NCI-H146 treated with DMSO at 0.1 percent for 48 hours (cell line): ENCODE measurements around the gene STMN3.

Experiments
- DNase-seq: peaks from one replicate; lab custom pipeline; 2025; ENCODE audit not compliant: unreplicated experiment; lab: John Stamatoyannopoulos, UW

STMN3 gene

GRCh38 chr20:63692436-63693082, 39.3 kb upstream of the STMN3 start:
- DNase-seq, result no peak

DNA sequence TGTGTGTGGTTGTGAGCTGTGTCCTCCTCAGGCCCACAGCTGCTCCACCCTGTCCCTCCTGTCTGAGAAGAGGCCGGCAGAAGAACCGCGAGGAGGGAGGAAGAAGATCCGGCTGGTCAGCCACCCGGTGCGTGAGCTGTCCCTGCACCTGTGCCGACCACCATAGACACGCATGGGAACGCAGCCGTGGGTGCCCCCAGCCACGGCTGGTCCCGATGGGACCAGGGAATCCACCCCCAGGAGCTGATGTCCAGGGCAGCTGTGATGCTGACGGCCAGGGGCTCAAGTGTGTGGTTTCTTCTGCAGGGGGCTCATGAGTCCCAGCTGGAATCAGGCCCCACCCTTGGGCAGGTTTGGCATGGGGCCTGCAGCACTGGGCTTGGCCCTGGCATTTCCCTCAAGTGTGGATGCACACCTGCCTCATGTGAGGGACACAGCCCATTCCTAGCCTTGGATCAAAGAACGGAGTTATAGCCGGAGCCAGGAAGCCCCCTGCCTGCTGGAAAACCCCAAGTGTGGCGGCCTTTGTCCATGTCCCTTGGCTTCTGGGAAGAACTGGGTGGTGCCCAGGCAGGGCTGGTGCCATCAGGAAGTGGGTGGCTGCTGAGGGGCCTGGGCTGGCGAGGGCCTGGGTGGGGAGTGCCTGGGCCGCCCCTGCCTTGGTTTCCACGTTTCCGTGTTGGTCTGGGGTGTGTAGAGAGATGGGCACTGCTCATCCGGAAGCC, 38.6 kb upstream of the STMN3 start:
- DNase-seq, result no peak

- DNase-seq, result no peak
Measured at GRCh38 chr20:63690898-63691710, 37.9 kb upstream of the STMN3 start.

- no peak for DNase-seq
Measured at GRCh38 chr20:63690003-63690897, 37.0 kb upstream of the STMN3 start.

DNA sequence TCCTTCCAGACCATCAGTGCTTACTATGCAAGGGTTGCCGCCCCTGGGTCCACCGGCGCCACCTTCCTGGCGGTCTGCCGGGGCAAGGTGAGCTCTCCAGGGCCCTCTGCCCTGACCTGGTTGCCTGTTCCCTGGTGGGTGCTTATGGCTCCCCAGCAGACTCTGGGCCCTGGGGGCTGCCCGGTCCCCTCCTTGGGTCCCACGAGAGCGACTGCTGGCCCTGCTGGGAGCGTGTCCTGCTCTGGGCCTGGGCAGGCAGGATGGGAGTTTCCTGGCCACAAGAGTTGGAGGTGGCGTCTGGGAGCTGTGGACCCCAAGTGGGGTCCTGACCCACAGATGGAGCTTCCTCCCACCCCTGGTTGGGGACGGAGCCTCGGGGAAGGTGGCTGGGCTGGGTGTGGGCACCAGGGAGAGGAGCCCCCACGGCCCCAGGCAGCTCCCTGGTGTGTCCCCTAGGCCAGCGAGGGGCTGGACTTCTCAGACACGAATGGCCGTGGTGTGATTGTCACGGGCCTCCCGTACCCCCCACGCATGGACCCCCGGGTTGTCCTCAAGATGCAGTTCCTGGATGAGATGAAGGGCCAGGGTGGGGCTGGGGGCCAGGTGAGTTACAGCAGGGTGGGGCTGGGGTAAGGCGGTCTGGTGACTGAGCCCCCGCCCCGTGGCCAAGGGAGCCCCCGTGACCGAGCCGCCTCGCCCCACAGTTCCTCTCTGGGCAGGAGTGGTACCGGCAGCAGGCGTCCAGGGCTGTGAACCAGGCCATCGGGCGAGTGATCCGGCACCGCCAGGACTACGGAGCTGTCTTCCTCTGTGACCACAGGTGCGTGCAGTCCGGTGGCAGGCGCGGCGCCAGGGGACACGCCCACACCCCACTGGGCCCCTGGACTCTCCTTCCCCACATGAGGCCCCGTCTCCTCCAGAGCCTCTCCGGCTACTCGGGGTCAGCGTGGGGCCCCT, 36.1 kb upstream of the STMN3 start:
- DNase-seq, result no peak

DNA sequence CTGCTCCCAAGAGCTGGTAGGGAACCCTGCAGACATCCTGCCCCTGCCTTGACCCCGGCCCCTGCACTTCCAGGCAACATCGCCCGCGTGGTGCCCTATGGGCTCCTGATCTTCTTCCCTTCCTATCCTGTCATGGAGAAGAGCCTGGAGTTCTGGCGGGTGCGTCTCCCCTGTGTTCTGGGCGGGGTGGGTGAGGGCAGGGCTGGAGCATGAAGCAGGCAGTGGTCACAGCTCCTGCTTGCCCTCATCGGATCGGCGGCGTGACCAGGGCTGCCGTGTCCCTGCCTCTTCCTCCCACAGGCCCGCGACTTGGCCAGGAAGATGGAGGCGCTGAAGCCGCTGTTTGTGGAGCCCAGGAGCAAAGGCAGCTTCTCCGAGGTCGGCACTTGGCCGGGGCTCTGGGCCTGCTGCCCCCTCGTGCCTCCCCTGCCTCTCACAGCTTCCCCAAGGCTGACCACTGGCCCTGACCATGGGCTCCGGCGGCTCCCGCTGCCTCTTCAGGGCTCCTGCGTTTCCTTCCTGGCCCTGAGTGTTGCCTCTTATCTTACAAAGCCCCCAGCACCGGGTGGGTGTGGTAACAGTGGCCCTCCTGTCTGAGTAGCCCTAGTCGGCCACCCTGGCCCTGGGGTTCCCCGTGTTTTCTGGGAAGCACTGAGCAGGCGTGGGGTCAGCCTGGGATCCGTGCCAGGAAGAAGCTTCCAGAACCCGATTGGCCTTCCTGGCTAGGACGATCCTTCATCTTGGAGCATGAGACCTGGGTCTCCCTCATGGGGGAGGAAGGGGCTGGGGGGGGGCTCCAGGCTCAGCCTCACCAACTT, 35.2 kb upstream of the STMN3 start:
- DNase-seq, result no peak

GRCh38 chr20:63687419-63688178, 34.4 kb upstream of the STMN3 start:
- DNase-seq, result no peak

GRCh38 chr20:63686492-63687321, 33.5 kb upstream of the STMN3 start:
- no peak for DNase-seq

GRCh38 chr20:63686094-63686491, 32.9 kb upstream of the STMN3 start:
- no peak for DNase-seq

DNA sequence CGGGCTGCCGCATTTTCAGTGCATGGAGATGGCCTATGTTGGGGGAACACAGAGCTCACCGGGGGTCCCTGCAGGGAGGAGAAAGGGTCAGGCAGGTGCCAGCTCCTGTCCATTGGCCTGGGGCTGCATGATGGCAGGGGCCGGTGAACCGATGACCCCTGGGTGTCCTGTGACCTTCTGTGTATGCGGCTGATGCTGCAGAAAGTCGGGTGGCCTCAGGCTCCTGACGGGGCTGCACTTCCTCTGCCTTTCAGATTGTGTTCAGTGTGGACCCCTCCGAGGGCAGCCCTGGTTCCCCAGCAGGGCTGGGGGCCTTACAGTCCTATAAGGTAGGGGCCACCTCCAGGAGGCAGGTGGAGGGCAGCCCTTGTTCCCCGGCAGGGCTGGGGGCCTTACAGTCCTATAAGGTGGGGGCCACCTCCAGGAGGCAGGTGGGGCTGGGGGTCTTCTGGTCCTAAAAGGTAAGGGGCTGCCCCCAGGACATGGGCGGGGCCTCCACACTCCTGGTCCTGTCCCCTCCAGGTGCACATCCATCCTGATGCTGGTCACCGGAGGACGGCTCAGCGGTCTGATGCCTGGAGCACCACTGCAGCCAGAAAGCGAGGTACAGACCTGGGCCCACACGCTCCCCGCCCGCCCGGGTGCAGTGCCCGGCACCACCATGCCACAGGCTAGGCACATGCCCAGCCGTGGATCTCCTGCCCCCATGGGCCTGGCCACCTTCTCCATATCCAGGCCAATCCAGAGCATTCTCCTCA, 32.2 kb upstream of the STMN3 start:
- no peak for DNase-seq

DNA sequence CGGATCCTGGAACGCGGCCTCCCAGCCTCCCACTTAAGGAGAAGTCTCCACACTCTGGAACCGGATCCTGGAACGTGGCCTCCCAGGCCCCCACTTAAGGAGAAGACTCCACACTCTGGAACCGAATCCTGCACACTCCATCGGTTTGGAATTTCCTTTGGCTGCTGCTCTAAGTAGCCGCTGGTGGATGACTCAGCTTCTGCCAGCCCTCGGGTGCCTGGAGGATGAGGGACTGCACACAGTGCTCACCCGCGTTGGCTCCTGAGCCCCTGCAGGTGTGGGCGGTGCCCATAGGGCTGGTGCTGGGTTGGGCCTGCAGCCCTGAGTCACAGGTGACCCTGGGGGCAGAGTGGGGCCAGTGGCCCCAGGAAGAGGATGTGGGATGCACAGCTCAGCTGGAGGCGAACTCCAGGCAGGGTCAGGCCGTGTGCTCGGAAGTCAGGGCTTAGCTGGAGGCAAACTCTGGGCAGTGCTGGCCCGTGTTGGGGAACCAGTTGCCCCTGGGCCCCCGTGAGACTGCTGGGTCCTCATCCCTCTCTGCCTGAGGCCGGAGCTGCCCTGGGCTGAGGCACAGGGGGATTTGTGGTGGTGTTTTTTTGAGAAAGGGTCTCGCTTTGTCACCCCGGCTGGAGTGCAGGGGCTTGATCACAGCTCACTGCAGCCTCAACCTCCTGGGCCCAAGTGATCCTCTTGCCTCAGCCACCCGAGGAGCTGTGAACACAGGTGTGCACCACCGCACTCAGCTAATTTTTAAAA, 29.3 kb upstream of the STMN3 start:
- DNase-seq, result no peak

DNA sequence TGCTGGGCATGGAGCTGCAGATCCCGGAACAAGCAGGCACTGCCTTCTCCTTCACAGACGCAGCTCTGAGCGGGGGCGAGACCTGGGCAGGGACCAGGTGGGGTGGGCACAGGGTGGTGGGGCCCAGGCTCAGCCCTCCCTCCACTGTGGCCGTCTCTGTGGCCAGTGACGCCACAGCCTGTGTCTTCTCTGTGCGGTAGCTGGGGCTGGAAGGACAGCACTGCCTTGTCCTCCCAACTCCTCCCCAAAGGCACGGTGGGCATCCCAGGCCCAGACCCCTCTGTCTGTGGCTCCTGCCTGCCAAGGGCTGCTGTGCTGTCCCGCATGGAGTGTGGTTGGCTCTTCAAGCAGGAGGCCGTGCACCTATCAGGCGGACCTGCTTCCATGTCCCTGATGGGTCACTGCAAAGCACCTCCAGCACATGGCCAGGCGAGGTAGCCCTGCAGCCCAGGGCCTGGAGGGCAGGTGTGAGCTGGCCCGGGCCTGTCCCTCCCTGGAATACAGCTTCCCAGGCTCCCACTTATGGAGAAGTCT, 28.5 kb upstream of the STMN3 start:
- no peak for DNase-seq

GRCh38 chr20:63680857-63681608, 27.8 kb upstream of the STMN3 start:
- no peak for DNase-seq

DNA sequence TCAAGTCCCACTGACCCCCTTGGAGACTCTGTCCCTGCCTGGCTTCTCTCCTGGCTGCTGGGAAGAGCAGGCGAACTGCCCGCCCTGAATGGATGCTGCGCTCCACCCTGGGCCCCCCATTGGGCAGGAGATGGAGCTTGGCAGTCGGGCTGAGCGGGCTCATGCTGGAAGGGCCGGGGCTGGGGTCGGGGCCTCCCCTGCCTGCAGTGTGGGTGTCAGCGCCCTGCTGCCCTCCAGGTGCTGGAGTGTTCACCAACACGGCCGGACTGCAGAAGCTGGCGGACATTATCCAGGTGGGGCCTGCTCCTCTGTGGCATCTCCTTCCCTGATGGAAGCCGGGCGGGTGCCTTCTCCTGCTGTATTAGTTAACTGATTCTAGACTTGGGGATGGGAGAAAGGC, 27.2 kb upstream of the STMN3 start:
- no peak for DNase-seq

DNA sequence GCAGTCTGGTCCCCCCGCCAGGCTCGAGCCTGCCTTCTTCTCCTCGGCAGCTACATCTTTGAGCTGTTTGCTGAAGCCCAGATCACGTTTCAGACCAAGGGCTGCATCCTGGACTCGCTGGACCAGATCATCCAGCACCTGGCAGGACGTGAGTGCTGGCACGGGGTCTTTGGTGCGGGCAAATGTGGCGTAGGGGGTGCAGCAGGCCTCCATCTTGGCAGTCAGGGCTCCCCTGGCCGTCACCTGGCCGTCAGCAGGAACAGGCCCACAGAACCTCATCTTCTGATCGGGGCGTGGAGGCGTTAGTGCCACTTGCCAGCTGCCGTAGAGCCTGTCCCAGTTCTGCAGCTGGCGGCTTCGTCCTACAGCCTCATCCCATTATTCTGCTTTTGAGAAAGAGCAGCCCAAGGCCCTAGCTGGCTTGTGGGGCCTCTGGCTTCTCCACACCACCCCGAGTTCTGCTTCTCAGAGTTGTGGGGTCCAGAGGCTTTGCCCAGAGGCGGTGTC, 26.6 kb upstream of the STMN3 start:
- DNase-seq, result no peak
